ENCODE measurements around the gene RPL22. TPM values are rescaled to one million over a fixed set of nuclear protein-coding genes. Genes with fewer than 3 reads are reported as not detected.

The RPL22 gene
- total and polyA plus RNA-seq, 10 donors = 106 to 1,105 (median 369) TPM

DNA sequence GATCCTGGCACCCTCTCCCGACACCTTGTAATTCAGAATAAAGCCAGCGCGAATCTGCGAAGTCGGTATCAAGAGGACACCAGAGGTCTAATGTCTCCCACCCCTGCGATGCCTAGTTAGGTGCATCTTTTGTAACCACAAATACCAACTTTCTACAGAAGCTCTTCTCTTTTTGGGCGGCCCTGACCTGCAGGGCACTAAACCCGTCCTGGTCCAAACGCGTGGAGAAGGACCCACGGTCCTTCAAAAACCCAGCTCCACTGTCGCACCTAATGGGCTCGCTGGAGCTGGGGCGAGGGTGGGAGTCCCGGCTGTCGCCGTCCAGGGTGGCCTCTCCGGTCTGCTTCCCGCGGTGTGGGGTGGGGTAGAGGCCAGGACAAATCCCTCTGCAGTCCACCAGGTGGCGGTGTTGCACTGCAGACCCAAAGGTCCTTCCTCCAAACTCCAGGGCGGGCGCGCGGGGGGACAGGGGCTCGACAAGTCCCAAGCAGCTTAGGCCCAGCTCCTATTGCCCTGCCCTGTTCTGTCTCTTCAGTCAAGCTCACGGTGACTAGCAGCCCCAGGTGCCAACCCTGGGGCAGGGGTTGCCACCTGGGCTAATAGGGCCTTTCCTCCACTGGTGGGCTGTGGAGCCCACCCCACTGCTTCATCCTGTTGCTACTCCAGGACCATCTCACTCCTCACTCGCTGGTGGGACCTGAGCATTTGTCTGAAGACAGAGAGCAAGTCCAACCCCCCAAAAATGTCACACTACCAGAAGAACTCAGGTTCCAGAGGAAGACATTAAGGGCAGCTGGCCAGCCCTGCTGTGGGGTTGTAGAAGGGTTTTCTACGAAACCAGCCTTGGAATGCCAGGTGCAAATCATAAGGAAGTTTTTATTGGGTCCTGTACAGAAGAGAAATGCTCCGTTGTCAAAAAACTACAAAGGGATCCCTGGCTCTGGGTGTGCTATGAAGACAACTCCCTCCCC lies 47.4 kb upstream of the RPL22 start:
- H3K9me3 ChIP-seq = no peaks in the 10 kb centered on the region
- TF ChIP-seq, protein P1, sequence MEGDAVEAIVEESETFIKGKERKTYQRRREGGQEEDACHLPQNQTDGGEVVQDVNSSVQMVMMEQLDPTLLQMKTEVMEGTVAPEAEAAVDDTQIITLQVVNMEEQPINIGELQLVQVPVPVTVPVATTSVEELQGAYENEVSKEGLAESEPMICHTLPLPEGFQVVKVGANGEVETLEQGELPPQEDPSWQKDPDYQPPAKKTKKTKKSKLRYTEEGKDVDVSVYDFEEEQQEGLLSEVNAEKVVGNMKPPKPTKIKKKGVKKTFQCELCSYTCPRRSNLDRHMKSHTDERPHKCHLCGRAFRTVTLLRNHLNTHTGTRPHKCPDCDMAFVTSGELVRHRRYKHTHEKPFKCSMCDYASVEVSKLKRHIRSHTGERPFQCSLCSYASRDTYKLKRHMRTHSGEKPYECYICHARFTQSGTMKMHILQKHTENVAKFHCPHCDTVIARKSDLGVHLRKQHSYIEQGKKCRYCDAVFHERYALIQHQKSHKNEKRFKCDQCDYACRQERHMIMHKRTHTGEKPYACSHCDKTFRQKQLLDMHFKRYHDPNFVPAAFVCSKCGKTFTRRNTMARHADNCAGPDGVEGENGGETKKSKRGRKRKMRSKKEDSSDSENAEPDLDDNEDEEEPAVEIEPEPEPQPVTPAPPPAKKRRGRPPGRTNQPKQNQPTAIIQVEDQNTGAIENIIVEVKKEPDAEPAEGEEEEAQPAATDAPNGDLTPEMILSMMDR (IDR thresholded peaks at IDR 0.05 in 8 of 11, conservative IDR thresholded peaks at IDR 0.05 in 3 of 11) = peak; percentile 85 to 98 (median 95)
- TF ChIP-seq POLR2AphosphoS5 (IDR thresholded peaks at IDR 0.05) (peak; percentile 64 to 73 (median 67)), POLR2A (IDR thresholded peaks at IDR 0.05) (no peak)
- peak; percentile 94 for DNase-seq
- H3K27me3 ChIP-seq (replicated peaks in 1 of 7) = peaks cover 12 to 100% (median 80%) of the 10 kb centered on the region in 7 donors
- peak overlapping the region in 1 of 8 donors; percentile 52 for H3K4me3 ChIP-seq
- peaks cover 27 to 79% (median 56%) of the 10 kb centered on the region in 6 donors for H3K4me1 ChIP-seq
- WGBS, 5 donors = 5 to 11% (median 7%) methylated on average over 17 to 30 of the region's 30 CpGs
- H3K27ac ChIP-seq = no peak overlapping the region
- H3K36me3 ChIP-seq = no peaks in the 10 kb centered on the region
- intact Hi-C loops (cut with DNase I; ENCODE audit: low total_unique reads) = loop anchor here (5.0 kb wide), 2 partner anchors 96 to 161 kb away; no protein-coding TSS in a partner anchor

DNA sequence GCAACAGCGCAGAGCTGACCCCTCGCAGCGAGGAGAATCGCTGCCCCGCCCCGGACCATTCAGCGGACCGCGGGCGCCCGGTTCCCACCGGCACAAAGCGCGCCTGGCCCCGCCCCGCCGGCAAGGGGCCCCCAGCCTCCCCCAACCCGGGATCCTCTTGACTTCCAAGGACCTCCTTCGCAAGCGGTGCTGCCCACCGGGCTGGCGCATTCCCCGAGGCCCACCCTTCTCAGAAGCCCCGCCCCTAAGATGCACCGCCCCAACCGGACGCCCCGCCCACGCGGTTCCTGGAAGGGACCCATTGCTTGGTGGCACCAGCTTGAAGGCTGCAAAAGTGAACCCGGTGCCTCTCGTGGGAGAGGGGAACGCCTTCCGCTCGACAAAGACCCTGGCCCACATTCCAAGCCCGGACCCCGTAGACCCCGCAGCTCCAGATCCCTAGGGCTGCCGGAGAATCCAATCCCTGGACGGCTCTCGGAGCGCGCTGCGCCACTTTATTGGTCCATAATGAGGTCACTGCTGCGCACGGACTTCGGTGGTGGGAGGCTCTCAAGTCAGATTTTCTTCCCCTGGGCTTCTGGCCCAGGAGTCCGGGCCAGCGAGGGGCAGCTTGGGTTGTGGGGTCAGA lies 46.6 kb upstream of the RPL22 start:
- WGBS, 5 donors = 5 to 15% (median 6%) methylated on average over 10 to 49 of the region's 49 CpGs
- TF ChIP-seq POLR2A (IDR thresholded peaks at IDR 0.05) = no peak
- no peak for TF ChIP-seq POLR2AphosphoS5 (IDR thresholded peaks at IDR 0.05)
- TF ChIP-seq, protein P1 (IDR thresholded peaks at IDR 0.05 in 8 of 11, conservative IDR thresholded peaks at IDR 0.05 in 3 of 11) = no peak
- DNase-seq = no peak

DNA sequence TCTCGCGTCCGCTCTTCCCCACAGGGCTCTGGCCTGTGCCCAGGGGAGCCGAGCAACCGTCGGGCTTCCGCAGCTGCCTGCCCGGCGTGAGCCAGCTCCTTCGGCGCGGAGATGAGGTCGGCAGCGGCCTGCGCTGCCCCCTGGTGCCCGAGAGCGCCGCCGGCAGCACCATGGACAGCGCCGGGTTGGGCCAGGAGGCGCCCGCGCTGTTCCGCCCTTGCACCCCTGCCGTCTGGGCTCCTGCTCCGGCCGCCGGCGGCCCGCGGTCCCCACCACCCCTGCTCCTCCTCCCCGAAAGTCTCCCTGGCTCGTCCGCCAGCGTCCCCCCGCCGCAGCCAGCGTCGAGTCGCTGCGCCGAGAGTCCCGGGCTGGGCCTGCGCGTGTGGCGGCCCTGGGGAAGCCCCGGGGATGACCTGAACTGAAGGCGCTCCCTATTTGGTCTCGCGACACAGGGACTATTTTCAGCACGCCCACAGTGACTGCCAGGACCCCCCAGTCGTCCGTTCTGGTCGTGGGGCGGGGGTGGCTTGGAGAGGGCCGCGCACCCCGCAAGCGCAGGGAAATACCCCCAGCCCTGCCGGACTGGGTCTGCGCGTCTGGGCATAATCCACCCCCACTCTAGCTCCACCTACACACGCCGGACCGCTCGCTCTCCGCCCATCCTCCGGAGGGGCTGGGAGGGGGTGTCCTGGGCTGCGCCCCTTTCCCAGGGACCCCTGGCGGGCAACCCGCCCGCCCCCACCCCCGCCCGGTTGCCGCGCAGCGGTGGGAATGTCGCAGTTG lies 45.9 kb upstream of the RPL22 start:
- Histone ChIP-seq H3K27me3 (replicated peaks in 1 of 7) (peaks cover 13 to 100% (median 87%) of the 10 kb centered on the region in 7 donors), H3K9me3 (no peaks in the 10 kb centered on the region), H3K4me1 (peaks cover 29 to 73% (median 56%) of the 10 kb centered on the region in 6 donors), H3K4me3 (peak overlapping the region in 4 of 8 donors; percentile 5 to 52 (median 16)), H3K27ac (no peak overlapping the region), H3K36me3 (no peaks in the 10 kb centered on the region)
- intact Hi-C loops (cut with DNase I; ENCODE audit: low total_unique reads) = loop anchor here (5.0 kb wide), 2 partner anchors 97 to 162 kb away; no protein-coding TSS in a partner anchor
- peak; percentile 92 for DNase-seq
- TF ChIP-seq, protein P1 (IDR thresholded peaks at IDR 0.05 in 8 of 11, conservative IDR thresholded peaks at IDR 0.05 in 3 of 11) = peak; percentile 56 to 86 (median 75)
- no peak for TF ChIP-seq POLR2A (IDR thresholded peaks at IDR 0.05)
- TF ChIP-seq POLR2AphosphoS5 (IDR thresholded peaks at IDR 0.05) = peak; percentile 37 to 73 (median 44)
- WGBS, 5 donors = 2 to 4% (median 2%) methylated on average over 27 to 79 of the region's 79 CpGs

More for the DNA sequence above, 46.6 kb upstream of the RPL22 start:
- H3K27me3 ChIP-seq (replicated peaks in 1 of 7) = peaks cover 13 to 100% (median 86%) of the 10 kb centered on the region in 7 donors
- H3K36me3 ChIP-seq = no peaks in the 10 kb centered on the region
- H3K27ac ChIP-seq = no peak overlapping the region
- H3K4me1 ChIP-seq = peaks cover 29 to 80% (median 59%) of the 10 kb centered on the region in 6 donors
- intact Hi-C loops (cut with DNase I; ENCODE audit: low total_unique reads) = loop anchor here (5.0 kb wide), 2 partner anchors 96 to 161 kb away; no protein-coding TSS in a partner anchor
- no peaks in the 10 kb centered on the region for H3K9me3 ChIP-seq
- H3K4me3 ChIP-seq = peak overlapping the region in 4 of 8 donors; percentile 5 to 52 (median 16)

Data from spleen (tissue), 11 donors.